ENCODE measurements around the gene POU2F2.

The POU2F2 gene

DNA sequence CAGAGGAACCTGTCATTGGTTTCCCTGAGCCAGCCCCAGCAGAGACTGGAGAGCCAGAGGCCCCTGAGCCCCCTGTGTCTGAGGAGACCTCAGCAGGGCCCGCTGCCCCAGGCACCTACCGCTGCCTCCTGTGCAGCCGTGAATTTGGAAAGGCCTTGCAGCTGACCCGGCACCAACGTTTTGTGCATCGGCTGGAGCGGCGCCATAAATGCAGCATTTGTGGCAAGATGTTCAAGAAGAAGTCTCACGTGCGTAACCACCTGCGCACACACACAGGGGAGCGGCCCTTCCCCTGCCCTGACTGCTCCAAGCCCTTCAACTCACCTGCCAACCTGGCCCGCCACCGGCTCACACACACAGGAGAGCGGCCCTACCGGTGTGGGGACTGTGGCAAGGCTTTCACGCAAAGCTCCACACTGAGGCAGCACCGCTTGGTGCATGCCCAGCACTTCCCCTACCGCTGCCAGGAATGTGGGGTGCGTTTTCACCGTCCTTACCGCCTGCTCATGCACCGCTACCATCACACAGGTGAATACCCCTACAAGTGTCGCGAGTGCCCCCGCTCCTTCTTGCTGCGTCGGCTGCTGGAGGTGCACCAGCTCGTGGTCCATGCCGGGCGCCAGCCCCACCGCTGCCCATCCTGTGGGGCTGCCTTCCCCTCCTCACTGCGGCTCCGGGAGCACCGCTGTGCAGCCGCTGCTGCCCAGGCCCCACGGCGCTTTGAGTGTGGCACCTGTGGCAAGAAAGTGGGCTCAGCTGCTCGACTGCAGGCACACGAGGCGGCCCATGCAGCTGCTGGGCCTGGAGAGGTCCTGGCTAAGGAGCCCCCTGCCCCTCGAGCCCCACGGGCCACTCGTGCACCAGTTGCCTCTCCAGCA is 52.1 kb downstream of the POU2F2 start:
- no peak for DNase-seq (ENCODE audit: low read depth in 2 of 2)

GRCh38 chr19:42079276-42079669 is 53.0 kb downstream of the POU2F2 start:
- no peak for DNase-seq (ENCODE audit: low read depth in 2 of 2)

DNA sequence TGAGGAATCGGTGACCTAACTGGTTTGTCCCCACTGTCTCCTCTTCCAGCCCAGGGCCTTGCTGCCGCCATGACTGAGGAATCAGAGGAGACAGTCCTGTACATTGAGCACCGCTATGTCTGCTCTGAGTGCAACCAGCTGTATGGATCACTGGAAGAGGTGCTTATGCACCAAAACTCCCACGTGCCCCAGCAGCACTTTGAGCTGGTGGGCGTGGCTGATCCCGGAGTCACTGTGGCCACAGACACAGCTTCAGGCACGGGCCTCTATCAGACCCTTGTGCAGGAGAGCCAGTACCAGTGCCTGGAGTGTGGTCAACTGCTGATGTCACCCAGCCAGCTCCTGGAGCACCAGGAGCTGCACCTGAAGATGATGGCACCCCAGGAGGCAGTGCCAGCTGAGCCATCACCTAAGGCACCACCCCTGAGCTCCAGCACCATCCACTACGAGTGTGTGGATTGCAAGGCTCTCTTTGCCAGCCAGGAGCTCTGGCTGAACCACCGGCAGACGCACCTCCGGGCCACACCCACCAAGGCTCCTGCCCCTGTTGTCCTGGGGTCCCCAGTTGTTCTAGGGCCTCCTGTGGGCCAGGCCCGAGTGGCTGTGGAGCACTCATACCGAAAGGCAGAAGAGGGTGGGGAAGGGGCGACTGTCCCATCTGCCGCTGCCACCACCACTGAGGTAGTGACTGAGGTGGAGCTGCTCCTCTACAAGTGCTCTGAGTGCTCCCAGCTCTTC is 53.5 kb downstream of the POU2F2 start:
- DNase-seq (ENCODE audit: low read depth in 2 of 2), result no peak

DNA sequence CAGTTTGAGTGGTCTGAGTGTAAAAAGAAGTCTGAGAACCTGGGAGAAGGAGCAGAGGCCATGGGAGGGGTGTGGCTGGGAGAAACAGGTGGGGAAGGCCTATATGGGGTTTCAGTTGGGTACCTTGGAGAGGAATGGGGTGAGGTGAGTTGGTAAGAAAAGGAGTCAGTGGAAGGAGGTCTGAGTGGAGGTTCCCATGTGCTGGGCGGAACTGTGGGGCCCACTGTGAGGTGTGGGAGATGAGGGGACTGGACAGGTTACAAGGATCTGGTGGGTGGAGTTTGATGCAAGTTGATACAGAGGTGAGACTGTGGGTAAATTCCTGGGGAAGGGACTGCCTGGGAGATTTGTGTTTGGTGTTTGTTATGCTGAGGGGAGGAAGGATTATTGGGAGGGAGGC is 54.2 kb downstream of the POU2F2 start:
- DNase-seq (ENCODE audit: low read depth in 2 of 2), result no peak

GRCh38 chr19:42076380-42076944 is 55.8 kb downstream of the POU2F2 start:
- peak; percentile 18 to 26 for DNase-seq (ENCODE audit: low read depth in 2 of 2)

DNA sequence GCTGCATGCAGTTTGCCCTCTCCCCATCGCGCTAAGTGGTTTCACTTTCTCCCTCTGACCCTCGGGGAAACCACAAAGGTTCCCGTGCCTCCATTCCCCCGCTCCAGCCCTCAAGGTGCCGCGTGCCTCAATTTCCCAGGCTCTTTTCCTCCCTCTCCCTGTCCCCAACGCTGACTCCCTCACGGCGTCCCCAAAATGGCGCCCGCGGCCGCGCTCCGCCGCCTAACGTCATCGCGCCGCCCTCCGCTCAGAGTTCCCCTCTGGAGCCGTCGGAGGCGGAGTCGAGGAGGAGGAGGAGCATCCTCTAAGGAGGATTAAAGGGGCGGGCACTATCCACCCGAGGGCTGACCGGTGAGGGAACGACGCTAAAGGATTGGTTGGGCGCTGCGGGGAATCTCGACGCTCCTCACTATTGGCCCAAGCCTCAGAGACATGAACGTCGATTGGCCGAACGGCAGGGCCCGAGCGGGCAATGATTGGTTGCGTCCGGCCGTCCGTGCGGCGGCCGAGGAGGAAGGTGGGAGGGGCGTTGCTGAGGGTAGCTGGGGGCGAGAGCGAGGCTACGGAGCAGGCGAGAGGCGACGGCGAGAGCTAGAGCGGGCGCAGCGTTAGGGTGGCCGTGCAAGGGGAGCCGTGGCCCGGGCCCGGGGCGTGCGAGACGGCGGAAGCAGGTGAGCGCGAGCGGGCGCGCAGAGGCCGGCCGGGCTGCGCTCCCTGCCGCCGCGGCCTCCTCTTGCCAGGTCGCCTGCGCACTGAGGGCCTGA is 56.4 kb downstream of the POU2F2 start, which contains the start of gene ZNF574:
Gene ZNF574, plus strand, starts transcription at position 551 of the 764 bp plus-strand sequence. CDS start 2,441 bp downstream, outside the sequence.
- DNase-seq (ENCODE audit: low read depth in 2 of 2), result peak; percentile 96 to 97

DNA sequence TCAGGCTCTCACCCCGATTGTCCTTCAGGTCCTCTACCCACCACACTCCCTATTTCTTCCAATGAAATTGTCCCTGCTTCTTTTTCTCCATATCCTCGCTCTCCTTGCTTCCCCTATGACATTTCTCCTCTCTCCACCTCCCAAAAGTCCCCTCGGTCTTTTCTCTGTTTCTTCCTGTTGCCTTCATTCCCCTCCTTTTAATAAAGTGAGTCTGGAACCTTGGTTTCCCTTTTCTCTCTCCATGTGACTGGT is 57.0 kb downstream of the POU2F2 start:
- DNase-seq (ENCODE audit: low read depth in 2 of 2), result no peak

DNA sequence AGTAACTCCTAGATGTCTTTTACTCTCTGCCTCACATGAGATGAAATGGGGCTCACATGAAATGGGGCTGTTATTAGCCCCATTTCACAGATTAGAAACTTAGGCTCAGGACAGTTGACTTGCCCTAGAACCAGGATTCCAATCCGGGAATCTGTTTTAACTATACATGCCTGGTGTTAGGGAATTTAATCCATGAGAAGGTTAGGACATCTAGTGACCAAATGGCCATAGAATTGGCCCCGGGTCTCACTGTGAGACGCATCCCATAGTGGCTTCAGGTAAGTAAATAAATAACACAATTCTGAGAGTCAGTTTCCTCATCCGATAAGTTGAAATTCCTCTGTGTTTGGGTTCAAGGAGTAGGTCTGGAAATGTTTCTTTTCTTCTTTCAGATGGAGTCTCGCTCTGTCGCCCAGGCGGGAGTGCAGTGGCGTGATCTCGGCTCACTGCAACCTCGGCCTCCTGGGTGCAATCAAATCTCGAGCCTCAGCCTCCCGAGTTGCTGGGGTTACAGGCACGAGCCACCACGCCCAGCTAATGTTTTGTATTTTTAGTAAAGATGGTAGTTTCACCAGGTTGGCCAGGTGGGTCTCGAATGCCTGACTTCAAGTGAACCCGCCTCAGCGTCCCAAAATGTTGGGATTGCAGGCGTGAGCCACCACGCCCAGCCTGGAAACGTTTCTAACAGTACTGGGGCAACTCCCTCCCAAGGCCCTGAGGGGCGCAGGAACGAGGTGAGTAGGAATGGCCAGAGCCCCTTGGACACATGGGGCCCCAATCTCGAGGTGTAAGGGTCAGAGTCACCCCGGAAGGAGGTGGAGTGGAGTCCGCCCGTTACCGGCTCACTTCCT is 57.5 kb downstream of the POU2F2 start:
- no peak for DNase-seq (ENCODE audit: low read depth in 2 of 2)

DNA sequence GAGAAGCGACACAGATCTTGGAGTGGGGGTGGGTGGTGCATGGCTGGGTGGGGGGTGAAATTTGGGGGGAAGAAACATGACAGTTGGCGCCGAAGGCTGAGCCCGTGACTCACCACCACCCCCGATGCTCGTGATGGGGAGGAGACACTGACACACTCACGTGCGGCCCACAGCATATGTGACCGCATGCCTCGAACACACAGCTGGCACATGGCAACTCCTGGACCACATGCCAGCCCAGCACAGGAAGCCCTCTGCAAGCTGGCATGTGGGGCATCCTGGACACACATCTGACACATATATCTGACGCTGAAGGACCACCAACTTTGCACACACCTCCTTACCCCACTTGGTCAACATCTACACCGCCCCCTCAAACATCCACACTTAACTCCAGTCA is 61.0 kb downstream of the POU2F2 start:
- no peak for DNase-seq (ENCODE audit: low read depth in 2 of 2)

DNA sequence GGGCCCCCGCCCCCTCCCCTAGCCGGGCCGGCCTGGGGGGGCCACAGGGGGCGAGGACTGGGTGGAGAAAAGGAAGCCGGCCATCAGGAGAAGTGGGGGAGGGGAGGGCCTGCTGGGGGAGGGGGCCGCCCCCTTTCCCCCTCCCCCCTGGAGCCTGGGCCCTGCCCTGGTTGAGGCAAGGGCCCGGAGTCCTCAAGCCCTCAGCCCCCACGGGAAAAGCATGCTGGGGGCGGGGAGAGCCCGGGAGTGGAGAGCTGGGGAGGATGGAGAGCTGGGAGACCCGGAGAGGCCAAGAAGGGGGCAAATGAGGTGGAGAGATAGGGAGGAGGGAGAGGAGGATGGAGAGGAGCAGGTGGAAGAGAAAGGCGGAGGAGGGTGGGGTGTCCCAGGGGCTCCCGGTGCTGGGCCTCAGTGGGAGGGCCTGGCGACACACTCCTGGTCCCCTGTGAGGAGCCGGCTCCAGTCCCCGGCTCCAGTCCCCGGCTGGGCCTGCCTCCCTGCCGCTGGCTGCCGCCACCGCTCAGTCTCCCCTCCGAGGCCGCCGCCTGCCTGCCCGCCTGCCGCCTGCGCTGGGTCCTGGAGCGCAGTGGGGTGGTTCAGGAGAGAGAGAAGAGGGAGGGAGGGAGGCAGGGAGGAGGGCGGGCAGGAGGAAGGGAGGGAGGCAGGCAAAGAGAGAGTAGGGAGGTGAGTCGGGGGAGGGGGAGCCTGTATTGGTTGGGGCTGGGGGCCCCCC is 62.5 kb downstream of the POU2F2 start, which contains the start of gene GRIK5:
Gene GRIK5, minus strand, starts transcription at position 588 of the 733 bp plus-strand sequence. CDS start 4,436 bp downstream, outside the sequence.
- DNase-seq (ENCODE audit: low read depth in 2 of 2), result no peak

DNA sequence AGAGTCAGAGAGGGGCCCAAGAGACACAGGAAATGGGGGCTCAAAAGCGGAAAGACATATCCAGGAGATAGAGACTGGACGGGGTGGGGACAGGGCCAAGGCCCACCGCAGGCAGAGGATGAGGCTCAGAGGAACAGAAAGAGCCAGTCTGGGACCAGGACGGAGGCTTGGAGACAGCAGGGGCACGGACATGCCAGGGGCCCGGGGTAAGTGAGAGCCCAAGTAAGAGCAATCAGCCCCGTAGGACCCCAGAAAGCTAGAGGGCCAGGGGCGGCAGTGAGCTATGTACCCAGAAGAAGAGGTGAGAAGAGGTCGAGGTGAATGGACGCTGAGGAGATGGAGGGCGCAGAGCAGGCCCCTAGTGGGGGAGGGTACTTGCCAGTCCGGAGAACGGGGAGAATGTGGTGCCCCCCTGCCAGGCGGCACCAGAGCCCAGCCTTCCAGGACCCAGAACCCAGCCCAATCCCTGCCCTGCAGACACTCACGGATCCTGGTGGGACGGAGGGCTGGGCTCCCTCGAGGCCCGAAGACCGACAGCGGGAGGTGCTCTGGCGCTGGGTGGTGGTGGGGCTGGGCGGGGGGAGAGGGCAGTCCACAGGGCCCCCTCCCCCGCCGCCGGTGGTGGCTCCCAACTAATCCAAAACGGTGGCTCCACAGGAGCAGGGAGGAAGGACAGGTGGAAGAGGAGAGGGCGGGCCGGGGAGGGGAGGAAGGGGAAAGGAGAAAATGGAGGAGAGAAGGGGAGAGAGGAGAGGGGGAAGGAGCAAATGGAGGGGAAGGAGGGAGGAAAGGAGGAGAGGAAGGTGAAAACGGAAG is 63.3 kb downstream of the POU2F2 start:
- no peak for DNase-seq (ENCODE audit: low read depth in 2 of 2)

GRCh38 chr19:42068361-42068755 is 63.9 kb downstream of the POU2F2 start:
- no peak for DNase-seq (ENCODE audit: low read depth in 2 of 2)

GRCh38 chr19:42067315-42067888 is 64.8 kb downstream of the POU2F2 start:
- no peak for DNase-seq (ENCODE audit: low read depth in 2 of 2)

- no peak for DNase-seq (ENCODE audit: low read depth in 2 of 2)
Observed at GRCh38 chr19:42066075-42066754, 66.0 kb downstream of the POU2F2 start.

DNA sequence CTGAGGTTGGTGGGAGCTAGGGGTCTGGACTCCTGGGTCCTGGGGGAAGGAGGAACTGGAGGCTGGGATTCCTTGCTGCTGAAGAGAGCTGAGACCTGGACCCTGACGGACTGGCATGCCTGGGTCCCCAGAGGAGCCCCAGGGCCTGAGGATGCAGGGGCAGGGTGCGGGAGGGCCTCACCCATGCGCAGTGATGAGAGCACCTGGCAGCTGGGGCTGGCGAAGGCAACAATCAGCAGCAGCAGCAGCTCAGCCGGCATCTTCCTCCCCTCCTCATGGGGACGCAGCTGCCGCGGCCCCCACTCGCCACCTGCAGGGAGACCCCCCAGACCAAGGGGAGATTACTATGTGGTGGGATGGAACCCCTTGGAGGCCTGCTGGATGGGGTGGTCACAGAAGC is 66.7 kb downstream of the POU2F2 start:
- no peak for DNase-seq (ENCODE audit: low read depth in 2 of 2)

DNA sequence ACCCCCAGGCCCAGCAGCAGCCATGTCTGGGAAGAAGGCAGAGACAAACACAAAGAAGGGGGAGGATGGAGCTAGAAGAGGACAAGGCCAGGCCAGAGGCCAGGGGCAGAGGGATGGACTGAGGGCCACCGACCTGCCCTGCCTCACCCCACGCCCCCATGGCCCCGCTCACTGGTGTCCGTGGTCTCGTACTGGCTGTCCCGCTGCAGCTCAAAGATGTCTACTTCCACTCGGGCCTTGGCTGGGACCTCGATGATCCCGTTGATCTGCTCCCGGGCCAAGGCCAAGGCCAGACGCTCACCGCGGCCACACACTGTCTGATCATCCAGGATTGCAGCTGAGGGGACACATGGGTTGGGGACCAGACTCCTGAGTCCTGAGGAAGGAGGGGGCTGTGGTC is 67.2 kb downstream of the POU2F2 start:
- DNase-seq (ENCODE audit: low read depth in 2 of 2), result no peak

GRCh38 chr19:42064432-42064831 is 67.8 kb downstream of the POU2F2 start:
- no peak for DNase-seq (ENCODE audit: low read depth in 2 of 2)

- DNase-seq (ENCODE audit: low read depth in 2 of 2), result no peak
Observed at GRCh38 chr19:42062381-42062780, 69.9 kb downstream of the POU2F2 start.

DNA sequence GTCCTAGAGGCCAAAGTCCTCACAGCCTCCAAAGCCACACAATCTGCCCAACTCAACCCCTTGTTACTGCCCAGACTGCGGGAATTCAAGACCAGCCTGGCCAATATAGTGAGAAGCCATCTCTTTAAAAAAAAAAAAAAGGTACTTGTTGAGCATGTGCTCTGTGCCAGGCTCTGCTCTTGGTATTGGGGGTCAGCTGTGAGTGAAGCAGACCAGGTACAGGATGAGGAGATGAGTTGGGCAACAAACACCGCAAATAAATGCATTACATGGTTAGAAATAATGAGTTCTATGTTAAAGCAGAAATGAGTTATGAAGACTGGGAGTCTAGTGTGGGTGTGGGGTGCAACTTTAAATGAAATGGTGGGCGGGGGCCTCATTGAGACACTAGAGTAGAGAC is 72.1 kb downstream of the POU2F2 start:
- no peak for DNase-seq (ENCODE audit: low read depth in 2 of 2)

Data from stimulated activated CD4-positive, alpha-beta T cell treated with anti-CD3 and anti-CD28 coated beads, Interleukin-12 subunit alpha, Interleukin-12 subunit beta, amount 100 ng/mL, for 24 hours (primary cell).